HCT116 (cell line): Measurements from ENCODE around the gene KRTAP5-5. TPM values are rescaled to one million over a fixed set of nuclear protein-coding genes. Genes with fewer than 3 reads are reported as not detected.

ENCODE experiments used
- ATAC-seq: fragments of 200-7000 bp; cut with Tn5 transposase; 2 replicates; pipeline ENCODE4 v1.9.1; 2020; ENCODE audit warnings: mild to moderate bottlenecking, moderate library complexity
- BruUV-seq: library from RNA; stranded (reverse); fragments of 400-500 nt; replicated peaks from 2 replicates; lab custom pipeline; 2021; lab: Mats Ljungman, UMichigan
- CTCF ChIA-PET: fragments of 300-600 bp; sonication (Branson Sonifier 250); formaldehyde crosslinking; loops from one replicate; lab custom pipeline; 2021; ENCODE audit warnings: antibody characterized with exemption; lab: Charles Lee
- POLR2A ChIA-PET: fragments of 300-600, 350-600 bp; sonication (Branson Sonifier 250); formaldehyde crosslinking; loops from one replicate; lab custom pipeline; 2021; ENCODE audit warnings: antibody characterized with exemption; lab: Charles Lee
- RAD21 ChIA-PET, 2 experiments: fragments of 300-600 bp; sonication (Branson Sonifier 250); formaldehyde crosslinking; loops; one replicate each; lab custom pipeline; 2023; ENCODE audit warnings: low total read pairs in 2 of 2; ENCODE audit not compliant: uncharacterized antibody in 2 of 2, unreplicated experiment in 2 of 2, low non-redundant PET in 1 of 2; lab: Charles Lee
- DNase-seq: peaks from one replicate; pipeline ENCODE4 v3.0.0-alpha.2; 2010; ENCODE audit warnings: low read depth, low spot score
- H2AFZ ChIP-seq: fragments of 200-600 bp; shearing (Covaris generic), sonication (generic); 2 replicates; pipeline ENCODE4 v1.6.1; 2017; ENCODE audit warnings: low read depth, mixed run types, mixed read lengths, antibody characterized with exemption, low read length; ENCODE audit not compliant: poor library complexity, severe bottlenecking
- H3K27ac ChIP-seq: 2 replicates; pipeline ENCODE4 v1.5.1; 2012; ENCODE audit warnings: low read depth, low read length
- H3K27me3 ChIP-seq: fragments of 200-600 bp; sonication (generic); 2 replicates; pipeline ENCODE4 v1.6.1; 2016; ENCODE audit warnings: mixed run types, low read length, mixed read lengths; ENCODE audit not compliant: insufficient read depth
- H3K36me3 ChIP-seq, 2 experiments: fragments of 200-500 bp in 1 of 2; fragments of 200-600 bp in 1 of 2; sonication (Bioruptor generic) in 1 of 2; sonication (generic) in 1 of 2; 2 replicates each; pipeline versions ENCODE4 v1.5.1 to v1.6.1; 2014 to 2016; ENCODE audit warnings: low read length in 2 of 2, inconsistent platforms in 1 of 2, mixed read lengths in 1 of 2, mixed run types in 1 of 2; ENCODE audit not compliant: insufficient read depth in 2 of 2, control insufficient read depth in 1 of 2
- H3K4me1 ChIP-seq, 2 experiments: fragments of 200-600 bp in 1 of 2; sonication (generic) in 1 of 2; 2 replicates each; pipeline versions ENCODE4 v1.5.1 to v1.6.1; 2012 to 2017; ENCODE audit warnings: low read length in 2 of 2, inconsistent platforms in 1 of 2, mild to moderate bottlenecking in 1 of 2, mixed read lengths in 1 of 2, mixed run types in 1 of 2, moderate library complexity in 1 of 2; ENCODE audit not compliant: insufficient read depth in 2 of 2, control insufficient read depth in 1 of 2
- H3K4me2 ChIP-seq: fragments of 200-600 bp; sonication (generic); 2 replicates; pipeline ENCODE4 v1.6.1; 2017; ENCODE audit warnings: mixed run types, low read length, mixed read lengths
- H3K4me3 ChIP-seq, 2 experiments: fragments of 200-600 bp in 1 of 2; sonication (generic) in 1 of 2; replicated peaks in 1 of 2; 2 replicates each; pipeline ENCODE4 v1.5.1; 2011 to 2016; ENCODE audit warnings: low read length in 2 of 2, control low read depth in 1 of 2, low read depth in 1 of 2, mild to moderate bottlenecking in 1 of 2, mixed read lengths in 1 of 2, mixed run types in 1 of 2
- H3K79me2 ChIP-seq: fragments of 200-600 bp; sonication (generic); 2 replicates; pipeline ENCODE4 v1.6.1; 2017; ENCODE audit warnings: mild to moderate bottlenecking, mixed run types, low read length, moderate library complexity, mixed read lengths; ENCODE audit not compliant: insufficient read depth
- H3K9ac ChIP-seq: fragments of 200-600 bp; sonication (generic); 2 replicates; pipeline ENCODE4 v1.6.1; 2016; ENCODE audit warnings: low read length, mixed read lengths
- H3K9me2 ChIP-seq: fragments of 200-600 bp; sonication (generic), shearing (Covaris generic); 2 replicates; pipeline ENCODE4 v1.6.1; 2017; ENCODE audit warnings: mixed run types, mild to moderate bottlenecking, moderate library complexity; ENCODE audit not compliant: insufficient read depth
- H3K9me3 ChIP-seq, 2 experiments: fragments of 200-500 bp in 1 of 2; fragments of 200-600 bp in 1 of 2; sonication (Bioruptor generic) in 1 of 2; sonication (generic) in 1 of 2; 2 replicates each; pipeline ENCODE4 v1.6.1; 2014 to 2017; ENCODE audit warnings: low read length in 2 of 2, mixed read lengths in 2 of 2, inconsistent platforms in 1 of 2, low read depth in 1 of 2, mild to moderate bottlenecking in 1 of 2, mixed run types in 1 of 2, moderate library complexity in 1 of 2; ENCODE audit not compliant: control insufficient read depth in 1 of 2, insufficient read depth in 1 of 2
- H4K20me1 ChIP-seq: fragments of 200-600 bp; sonication (generic), shearing (Covaris generic); 2 replicates; pipeline ENCODE4 v1.6.1; 2017; ENCODE audit warnings: mixed run types, mild to moderate bottlenecking, moderate library complexity; ENCODE audit not compliant: insufficient read depth
- EGR1 ChIP-seq: IDR thresholded peaks from 2 replicates; pipeline ENCODE4 v1.6.1; 2012; ENCODE audit warnings: low read depth
- EZH2 ChIP-seq: fragments of 200-600 bp; sonication (generic); IDR thresholded peaks from 2 replicates; pipeline ENCODE4 v1.6.1; 2017; ENCODE audit warnings: antibody characterized with exemption, mixed run types
- SP1 ChIP-seq: IDR thresholded peaks from 2 replicates; pipeline ENCODE4 v1.6.1; 2012; ENCODE audit warnings: low read depth
- intact Hi-C: fragments of 100-400 bp; cut with micrococcal nuclease; formaldehyde crosslinking; loops from 2 replicates; pipeline ENCODE4 v1.10.0; 2022
- total RNA-seq: library from RNA; stranded (reverse); gene quantifications from one replicate; pipeline ENCODE4 v1.2.1, GENCODE V29; 2021; ENCODE audit not compliant: unreplicated experiment
- TF ChIP-seq, protein P1 (sequence below): IDR thresholded peaks from 2 replicates; pipeline ENCODE4 v1.6.1; 2012; ENCODE audit warnings: low read depth

KRTAP5-5 gene
- total RNA-seq, 1 experiment from 2014 or later = not detected

- no peak overlapping the region for H3K4me3 ChIP-seq
- H3K4me1 ChIP-seq = peaks cover 4 to 5% of the 10 kb centered on the region in 2 experiments; a peak in 3 of 4 replicates
- ChIA-PET RAD21 (no interaction called here), POLR2A (no interaction called here)
- no peaks in the 10 kb centered on the region for H3K79me2 ChIP-seq
- H4K20me1 ChIP-seq = no peaks in the 10 kb centered on the region
- H3K27ac ChIP-seq = no peak overlapping the region
- no peaks in the 10 kb centered on the region for H3K9me3 ChIP-seq
- TF ChIP-seq, protein P1, sequence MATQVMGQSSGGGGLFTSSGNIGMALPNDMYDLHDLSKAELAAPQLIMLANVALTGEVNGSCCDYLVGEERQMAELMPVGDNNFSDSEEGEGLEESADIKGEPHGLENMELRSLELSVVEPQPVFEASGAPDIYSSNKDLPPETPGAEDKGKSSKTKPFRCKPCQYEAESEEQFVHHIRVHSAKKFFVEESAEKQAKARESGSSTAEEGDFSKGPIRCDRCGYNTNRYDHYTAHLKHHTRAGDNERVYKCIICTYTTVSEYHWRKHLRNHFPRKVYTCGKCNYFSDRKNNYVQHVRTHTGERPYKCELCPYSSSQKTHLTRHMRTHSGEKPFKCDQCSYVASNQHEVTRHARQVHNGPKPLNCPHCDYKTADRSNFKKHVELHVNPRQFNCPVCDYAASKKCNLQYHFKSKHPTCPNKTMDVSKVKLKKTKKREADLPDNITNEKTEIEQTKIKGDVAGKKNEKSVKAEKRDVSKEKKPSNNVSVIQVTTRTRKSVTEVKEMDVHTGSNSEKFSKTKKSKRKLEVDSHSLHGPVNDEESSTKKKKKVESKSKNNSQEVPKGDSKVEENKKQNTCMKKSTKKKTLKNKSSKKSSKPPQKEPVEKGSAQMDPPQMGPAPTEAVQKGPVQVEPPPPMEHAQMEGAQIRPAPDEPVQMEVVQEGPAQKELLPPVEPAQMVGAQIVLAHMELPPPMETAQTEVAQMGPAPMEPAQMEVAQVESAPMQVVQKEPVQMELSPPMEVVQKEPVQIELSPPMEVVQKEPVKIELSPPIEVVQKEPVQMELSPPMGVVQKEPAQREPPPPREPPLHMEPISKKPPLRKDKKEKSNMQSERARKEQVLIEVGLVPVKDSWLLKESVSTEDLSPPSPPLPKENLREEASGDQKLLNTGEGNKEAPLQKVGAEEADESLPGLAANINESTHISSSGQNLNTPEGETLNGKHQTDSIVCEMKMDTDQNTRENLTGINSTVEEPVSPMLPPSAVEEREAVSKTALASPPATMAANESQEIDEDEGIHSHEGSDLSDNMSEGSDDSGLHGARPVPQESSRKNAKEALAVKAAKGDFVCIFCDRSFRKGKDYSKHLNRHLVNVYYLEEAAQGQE = no peak
- TF ChIP-seq EZH2 (no peak), SP1 (no peak), EGR1 (no peak)
- TF ChIP-seq, all 23 proteins: peak for 0
- Histone ChIP-seq H3K9me2 (no peaks in the 10 kb centered on the region), H3K4me2 (no peak overlapping the region), H2AFZ (no peak overlapping the region), H3K9ac (no peak overlapping the region), H3K27me3 (peaks cover 12% of the 10 kb centered on the region; the same call in 1 of the 2 replicates), H3K36me3 (no peaks in the 10 kb centered on the region)
- intact Hi-C loops = no loop called here
- BruUV-seq = no TSS peak
- DNase-seq (no peak), ATAC-seq (no peak)
- CTCF ChIA-PET = interaction anchor here (1.3 to 3.1 kb wide), 2 partner anchors 14 to 27 kb away, joined by 3 to 9 read pairs; no protein-coding TSS in a partner anchor
These were observed 50.3 kb downstream of the KRTAP5-5 start for GRCh38 chr11:1679881-1680280.

Other genes starting within 250 kb of the KRTAP5-5 start
- gene BRSK2, start 239.8 kb upstream of the KRTAP5-5 start, total RNA-seq = 14.0 TPM
- gene MOB2, start 143.0 kb upstream of the KRTAP5-5 start, total RNA-seq = 25.7 TPM
- gene DUSP8, start 57.5 kb upstream of the KRTAP5-5 start, total RNA-seq = 10.2 TPM
- gene KRTAP5-1, start 44.5 kb upstream of the KRTAP5-5 start, total RNA-seq = not detected
- not detected for gene KRTAP5-2, start 31.5 kb upstream of the KRTAP5-5 start, total RNA-seq
- gene KRTAP5-3, start 21.3 kb upstream of the KRTAP5-5 start, total RNA-seq = not detected
- not detected for gene KRTAP5-4, start 7.6 kb upstream of the KRTAP5-5 start, total RNA-seq
- gene KRTAP5-6, start 67.4 kb downstream of the KRTAP5-5 start, total RNA-seq = not detected
- 1.9 TPM for gene IFITM10, start 120.8 kb downstream of the KRTAP5-5 start, total RNA-seq
- 127 TPM for gene CTSD, start 134.2 kb downstream of the KRTAP5-5 start, total RNA-seq
- gene SYT8, start 205.2 kb downstream of the KRTAP5-5 start, total RNA-seq = 1.0 TPM
- gene TNNI2, start 209.2 kb downstream of the KRTAP5-5 start, total RNA-seq = not detected
- gene LSP1, start 223.3 kb downstream of the KRTAP5-5 start, total RNA-seq = 1.3 TPM